HG03460 (cell line): ENCODE results near the gene ENDOV.
"Not testable (repeated sequence)": the region's sequence is repeated elsewhere in the genome, so short reads cannot be mapped to it uniquely, and the experiment has no call there.

Source experiments
- ATAC-seq: cut with Tn5 transposase; IDR thresholded peaks from one replicate; pipeline ENCODE4 v1.9.1; 2021; ENCODE audit not compliant: unreplicated experiment

The ENDOV gene

DNA sequence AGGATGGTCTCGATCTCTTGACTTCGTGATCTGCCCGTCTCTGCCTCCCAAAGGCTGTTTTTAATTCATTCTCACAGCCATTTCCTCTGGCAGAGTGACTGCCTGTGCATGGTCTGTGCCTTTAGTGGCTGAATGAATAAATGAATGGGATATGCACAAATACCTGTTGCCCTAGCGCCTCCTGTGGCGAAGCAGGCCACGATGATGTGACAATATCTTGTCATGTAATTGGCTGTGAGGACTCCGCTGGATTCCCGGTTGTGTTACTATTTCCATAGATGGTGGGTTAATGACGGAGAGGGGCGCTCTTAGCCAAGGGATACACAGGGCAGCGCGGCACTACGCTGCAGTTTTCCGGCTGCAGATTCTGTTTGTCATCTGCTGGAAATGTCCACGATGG, 26.8 kb upstream of the ENDOV start:
- ATAC-seq: no peak

DNA sequence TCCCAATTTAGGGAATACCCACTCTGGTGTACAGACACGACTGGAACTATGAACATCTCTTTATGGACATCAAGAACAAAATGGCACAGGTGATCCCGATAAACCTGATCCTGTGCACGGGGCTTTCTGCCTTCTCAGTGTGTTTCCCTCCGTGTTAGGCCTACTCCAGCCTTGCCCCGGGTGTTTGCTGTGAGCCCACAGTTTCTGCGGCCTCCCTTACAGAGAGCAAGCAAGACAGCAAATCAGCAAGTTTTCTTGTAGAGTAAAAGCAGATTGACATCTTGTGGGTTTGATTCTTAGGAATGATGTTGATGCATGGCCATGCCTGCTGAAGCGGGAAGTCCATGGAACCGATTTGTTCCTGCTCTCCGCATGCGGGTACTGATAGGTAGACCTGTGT, 26.4 kb upstream of the ENDOV start:
- ATAC-seq: no peak

DNA sequence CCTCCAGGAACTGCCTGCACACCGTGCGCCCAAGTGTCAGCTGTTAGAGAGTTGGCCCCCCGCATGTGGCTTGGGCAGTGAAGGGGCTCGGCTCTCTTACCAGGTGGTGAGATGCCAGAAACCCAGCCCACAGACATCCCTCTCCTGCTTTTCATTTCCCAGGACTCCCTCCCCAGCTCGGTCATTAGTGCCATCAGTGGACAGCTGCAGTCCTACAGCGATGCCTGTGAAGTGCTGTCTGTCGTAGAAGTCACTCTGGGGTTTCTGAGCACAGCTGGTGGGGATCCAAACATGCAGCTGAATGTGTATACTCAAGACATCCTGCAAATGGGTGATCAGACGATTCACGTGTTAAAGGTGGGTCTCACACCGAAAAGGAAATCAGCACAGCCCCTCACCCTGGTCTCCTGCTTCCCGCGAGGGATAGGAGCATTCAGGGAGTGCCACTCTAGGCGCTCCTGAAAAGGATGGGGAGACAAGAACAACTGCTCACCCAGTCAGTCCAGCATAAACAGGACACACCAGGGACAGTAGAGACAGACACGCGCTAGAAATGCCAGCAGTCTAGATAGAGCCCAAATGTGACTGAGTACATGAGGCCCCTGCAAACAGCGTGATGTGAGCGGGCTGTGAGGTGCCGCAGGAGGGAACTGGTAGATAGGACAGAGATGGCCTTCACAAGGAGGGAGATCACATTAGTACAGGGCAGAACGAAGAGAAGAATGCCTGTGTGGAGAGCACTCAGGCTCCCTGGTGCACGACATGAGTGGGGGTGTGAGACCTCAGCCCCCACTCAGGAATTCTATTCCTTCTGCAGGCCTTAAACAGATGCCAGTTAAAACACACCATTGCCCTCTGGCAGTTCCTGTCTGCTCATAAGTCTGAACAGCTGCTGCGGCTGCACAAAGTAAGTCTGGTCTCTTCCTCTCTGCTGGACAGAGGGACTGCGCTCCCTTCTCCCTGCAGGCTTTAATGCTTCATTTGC, 25.7 kb upstream of the ENDOV start:
- no peak for ATAC-seq

DNA sequence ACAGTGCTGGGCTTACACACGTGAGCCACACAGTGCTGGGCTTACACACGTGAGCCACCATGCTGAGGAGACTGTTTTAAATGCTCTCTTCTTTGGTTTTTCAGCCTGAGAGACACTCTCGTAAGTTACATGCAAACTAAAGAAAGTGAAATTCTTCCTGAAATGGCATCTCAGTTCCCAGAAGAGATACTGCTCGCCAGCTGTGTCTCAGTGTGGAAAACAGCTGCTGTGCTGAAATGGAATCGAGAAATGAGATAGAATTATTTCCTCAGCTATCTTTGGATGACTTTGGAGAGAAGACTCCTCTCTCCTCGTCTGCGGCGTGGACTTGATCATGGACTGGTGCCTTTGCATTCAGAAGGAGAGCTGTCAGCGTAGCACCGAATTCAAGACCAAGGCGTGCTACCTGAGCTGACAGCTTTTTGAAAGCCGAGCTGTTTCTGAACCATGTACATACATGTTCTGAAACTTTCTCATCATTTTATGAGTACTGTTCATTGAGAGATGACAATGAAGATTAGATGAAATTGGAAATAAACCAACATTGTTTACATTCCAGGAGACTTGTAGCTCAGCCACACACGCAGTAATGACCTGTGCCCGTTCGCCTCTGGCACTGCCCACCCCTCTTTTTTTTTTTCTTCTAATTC, 21.6 kb upstream of the ENDOV start:
- no peak for ATAC-seq

DNA sequence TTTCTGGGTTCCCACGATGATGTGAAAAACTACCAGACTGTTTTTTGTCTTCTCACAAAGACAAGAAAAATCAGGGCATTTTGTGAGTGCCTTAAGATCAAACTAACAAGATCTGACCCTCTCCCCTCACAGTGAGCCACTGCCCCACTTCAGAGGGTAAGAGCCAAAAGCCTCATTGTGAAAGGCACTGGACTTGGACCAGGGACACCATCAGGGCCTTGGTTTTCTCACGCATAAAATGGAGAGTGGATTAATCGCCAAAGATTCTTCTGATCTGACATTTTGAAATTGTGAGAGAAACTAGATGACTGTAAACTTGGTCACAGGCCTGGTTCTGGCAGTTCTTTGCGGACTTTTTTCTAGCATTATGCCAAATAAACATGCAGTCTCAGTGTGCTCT, 21.0 kb upstream of the ENDOV start:
- ATAC-seq: no peak

DNA sequence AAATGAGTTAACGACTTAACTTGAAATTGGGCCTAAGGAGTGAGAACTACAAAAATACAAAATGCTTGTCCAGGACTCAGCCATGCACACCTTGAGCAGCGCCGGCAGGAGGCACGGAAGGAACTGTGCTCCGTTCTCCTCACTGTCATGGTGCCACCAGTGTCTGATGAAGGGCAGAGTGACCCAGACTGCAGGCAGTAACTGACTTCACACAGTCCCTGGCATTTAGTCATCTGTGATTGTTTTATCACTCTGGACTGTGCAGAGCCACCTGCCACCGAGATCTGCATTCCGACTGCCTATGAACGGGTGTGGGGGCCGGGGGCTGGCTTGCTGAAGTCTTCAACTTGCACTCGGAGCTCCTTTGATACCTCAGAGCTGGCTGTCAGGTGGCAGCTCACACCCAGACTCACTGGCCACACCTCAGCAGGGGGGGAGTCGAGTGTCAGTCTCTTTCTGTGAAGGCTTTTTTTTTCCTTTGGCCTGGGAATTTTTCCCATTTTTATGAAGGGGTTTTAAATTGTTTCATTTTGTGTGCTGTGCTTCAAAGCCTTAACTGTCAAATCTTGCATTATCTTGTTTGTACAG, 20.2 kb upstream of the ENDOV start:
- no peak for ATAC-seq

DNA sequence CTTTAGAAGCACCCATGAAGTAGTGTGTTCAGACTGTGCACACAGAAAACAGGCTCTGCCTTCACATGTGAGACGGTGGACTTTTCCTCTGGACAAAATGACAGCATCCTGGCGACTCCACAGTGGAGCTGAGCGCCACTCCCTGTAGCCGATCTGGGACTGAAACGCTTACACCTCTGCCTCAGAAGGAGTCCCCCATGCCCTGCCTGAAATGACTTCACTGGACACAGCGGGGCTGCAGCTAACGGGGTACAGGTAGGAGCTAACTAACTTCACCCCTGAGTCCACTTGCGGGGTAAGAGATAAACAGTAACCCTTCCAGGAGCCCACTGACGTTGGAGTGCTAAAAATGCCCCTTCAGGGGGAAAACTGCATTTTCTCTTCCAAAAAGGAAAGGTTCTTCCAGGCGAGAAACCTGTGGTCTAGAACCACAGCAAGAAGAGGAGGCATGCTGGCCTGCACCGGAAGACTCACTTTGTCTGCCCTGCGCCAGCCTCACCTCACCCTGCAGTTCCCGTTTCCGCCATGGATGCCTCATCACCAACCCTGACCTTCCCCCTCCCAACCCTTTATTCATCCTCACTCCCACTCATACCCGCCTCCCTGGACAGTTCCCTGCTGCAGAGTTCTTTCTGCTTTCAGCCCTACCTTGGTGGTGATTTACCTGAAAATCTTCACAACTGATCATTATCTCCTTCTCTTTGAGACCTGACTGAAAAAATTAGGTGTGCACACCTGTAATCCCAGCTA, 19.4 kb upstream of the ENDOV start:
- no peak for ATAC-seq

DNA sequence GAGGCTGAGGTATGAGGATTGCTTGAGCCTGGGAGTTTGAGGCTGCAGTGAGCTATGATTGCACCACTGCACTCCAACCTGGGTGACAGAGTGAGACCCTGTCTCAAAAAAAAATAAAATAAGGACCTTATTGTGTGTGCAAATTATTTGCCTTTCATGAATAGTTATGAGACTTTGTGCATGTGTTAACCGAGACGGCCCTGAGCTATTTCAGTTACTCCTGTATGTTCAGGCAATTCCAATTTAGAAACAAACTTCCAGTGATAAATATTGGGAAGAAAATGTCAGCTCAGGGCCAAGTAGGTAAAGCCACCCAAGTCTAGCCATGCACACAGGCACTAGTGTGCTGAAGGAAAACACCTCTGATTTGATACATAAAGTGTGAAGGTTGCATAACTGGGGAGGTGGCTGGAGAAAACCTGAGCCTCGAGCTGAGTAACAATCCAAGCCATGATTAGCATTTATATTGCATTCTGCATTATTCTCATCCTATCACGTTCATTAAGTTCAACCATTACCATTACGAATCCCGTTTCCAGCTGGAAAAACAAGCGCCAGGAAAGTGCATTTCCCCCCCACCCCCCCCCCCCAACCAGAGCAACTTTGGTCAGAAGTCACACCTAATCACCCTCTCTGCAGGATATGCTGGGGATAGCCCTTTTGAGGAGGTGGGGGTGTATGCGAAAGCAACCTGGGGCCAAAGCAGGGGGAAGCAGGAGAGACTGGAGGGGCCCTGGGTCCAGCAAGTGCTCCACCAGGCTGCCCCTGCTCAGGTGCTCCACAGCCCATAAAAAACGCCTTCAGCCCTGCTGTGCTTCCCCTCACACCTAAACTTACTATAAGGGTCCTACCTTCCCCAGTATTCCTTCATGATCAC, 18.6 kb upstream of the ENDOV start:
- no peak for ATAC-seq

DNA sequence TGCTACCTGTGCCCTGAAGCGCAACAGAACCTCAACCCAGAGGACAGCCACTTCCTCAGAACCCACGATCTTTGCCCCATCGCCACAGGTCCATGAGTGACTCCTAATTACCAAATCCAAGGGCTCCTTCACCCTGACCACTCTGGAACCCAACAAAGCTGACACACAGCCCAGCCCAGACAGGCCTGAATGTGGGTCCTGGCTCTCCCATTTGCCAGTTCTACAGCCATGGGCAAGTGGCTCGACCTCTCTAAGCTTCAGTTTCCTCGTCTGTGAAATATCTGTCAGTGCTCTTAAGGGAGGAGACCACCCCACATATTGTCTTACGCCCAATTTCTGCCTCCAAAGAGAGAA, 18.0 kb upstream of the ENDOV start:
- no peak for ATAC-seq

DNA sequence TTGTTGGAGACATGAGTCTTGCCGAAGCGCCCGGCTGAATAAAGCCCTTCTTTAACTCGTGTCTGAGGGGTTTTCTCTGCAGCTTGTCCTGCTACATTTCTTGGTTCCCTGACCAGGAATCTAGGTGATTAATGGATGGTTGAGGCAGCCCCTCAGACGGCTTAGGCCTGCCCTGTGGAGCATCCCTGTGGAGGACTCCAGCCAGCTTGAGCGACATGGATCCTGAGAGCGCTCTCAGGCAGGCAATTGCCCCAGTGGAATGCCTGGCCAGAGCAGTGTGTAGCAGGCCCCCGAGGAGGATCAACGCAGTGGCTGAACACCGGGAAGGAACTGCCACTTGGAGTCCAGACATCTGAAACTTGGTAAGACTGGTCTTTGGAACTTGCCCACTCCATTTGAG, 17.3 kb upstream of the ENDOV start:
- ATAC-seq: no peak

DNA sequence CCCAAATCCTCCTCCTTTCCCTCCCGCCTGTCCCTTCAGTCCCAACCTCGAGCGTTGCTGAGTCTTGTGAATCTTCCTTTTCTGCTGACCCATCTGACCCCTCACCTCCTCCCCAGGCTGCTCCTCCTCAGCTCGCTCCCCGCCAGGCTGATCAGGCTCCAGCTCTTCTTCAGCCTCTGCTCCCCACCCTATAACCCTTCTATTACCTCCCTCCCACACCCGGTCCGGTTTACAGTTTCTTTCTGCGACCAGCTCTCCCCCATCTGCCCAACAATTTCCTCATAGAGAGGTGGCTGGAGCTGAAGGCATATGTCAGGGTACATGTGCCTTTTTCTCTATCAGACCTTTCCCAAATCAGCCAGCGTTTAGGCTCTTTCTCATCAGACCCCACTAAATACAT, 13.9 kb upstream of the ENDOV start:
- not testable (repeated sequence) for ATAC-seq

DNA sequence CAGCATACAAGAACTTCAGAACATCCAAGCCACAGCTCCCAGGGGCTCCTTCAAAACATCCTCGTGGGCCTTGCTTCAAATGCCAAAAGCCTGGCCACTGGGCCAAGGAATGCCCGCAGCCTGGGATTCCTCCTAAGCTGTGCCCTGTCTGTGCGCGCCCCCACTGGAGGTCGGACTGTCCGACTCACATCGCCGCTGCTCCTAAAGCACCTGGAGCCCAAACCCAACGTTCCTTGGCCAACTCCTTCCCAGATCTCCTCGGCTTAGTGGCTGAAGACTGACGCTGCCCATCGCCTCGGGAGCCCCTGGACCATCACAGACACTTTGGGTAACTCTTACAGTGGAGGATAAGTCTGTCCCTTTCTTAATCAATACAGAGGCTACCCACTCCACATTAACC, 12.9 kb upstream of the ENDOV start:
- ATAC-seq: not testable (repeated sequence)

DNA sequence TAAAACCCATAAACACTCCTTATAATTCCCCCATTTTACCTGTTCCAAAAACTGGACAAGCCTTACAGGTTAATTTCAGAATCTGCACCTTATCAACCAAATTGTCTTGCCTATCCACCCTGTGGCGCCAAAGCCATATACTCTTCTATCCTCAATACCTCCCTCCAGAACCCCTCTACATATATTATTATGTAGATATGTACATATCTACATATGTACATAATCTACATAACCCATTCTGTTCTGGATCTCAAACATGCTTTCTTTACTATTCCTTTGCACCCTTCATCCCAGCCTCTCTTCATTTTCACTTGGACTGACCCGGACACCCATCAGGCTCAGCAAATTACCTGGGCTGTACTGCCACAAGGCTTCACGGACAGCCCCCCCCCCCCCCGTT, 12.0 kb upstream of the ENDOV start:
- no peak for ATAC-seq

DNA sequence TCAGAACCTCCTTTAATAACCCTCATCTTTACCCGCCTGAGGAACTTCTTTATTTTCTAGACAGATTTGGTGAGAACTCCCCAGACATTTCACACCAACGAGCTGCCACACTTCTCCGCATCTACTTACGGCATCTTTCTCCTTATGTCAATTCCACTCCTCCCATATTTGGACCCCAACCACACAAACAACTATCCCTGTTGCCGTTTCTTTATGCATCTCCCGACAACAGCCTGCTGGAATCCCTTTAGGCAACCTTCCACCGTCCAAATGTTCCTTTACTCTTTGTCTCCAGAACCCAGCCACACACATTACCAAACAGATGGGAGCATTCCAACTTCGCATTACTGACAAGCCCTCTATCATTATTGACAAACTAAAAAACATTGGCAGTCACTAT, 8.8 kb upstream of the ENDOV start:
- no peak for ATAC-seq

DNA sequence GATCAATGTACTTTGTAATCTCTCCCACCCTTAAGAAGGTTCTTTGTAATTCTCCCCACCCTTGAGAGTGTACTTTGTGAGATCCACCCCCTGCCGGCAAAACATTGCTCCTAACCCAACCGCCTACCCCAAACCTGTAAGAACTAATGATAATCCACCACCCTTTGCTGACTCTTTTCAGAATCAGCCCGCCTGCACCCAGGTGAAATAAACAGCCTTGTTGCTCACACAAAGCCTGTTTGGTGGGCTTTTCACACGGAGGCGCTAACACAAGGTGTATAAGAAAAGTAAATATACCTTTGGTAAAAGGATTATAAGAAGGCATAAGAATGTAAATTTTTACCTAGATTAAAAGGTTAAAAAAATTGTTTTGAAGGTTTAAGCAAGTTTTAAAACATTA, 7.0 kb upstream of the ENDOV start:
- not testable (repeated sequence) for ATAC-seq

DNA sequence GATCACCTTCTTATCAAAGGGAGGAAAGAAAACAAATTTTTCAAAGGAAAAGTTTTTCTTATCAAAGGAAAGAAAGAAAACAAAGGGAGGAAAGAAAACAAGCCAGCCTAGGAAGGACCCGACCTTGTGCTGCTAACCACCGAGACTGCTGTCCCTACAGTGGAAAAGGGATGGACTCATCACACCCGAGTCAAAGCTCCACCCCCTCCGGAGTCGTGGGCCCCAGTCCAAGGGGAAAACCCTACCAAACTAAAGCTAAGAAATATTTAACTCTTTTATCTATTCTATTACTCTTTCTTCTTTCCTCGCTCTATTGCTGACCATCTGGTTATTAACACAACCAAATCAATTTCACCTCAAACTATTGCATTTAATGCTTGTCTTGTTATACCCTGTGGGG, 6.1 kb upstream of the ENDOV start:
- no peak for ATAC-seq

DNA sequence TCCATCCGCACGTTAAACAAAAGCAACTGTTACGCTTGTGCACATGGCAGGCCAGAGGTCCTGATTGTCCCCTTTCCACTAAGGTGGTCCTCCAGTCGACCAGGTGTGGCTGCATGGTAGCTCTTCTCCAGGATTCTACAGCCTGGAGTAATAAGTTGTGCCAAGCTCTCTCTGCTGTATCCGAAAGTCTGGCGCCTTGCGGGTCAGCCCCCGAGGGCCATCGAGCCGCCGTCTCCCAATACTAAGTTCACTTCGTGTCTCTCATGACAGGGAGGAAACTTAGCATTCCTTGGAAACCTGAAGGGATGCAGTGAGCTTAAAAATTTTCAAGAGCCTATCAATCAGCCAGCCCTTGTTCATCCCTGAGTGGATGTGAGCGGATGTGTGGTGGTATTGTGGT, 5.3 kb upstream of the ENDOV start:
- no peak for ATAC-seq

DNA sequence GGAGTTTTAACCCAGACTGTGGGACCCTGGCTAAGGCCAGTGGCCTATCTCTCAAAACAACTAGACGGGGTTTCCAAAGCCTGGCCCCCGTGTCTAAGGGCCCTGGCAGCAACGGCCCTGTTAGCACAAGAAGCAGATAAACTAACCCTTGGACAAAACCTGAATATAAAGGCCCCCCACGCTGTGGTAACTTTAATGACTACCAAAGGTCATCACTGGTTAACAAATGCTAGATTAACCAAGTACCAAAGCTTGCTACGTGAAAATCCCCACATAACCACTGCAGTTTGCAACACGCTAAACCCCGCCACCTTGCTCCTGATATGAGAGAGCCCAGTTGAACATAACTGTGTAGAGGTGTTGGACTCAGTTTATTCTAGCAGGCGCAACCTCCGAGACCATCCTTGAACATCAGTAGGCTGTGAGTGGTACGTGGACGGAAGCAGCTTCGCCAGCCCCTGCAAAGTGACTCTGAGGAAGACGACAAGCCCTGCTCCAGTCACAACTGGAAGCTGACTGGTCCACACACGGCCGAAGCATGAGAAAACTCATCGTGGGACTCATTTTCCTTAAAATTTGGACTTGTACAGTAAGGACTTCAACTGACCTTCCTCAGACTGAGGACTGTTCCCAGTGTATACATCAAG, 4.4 kb upstream of the ENDOV start:
- ATAC-seq: not testable (repeated sequence)

DNA sequence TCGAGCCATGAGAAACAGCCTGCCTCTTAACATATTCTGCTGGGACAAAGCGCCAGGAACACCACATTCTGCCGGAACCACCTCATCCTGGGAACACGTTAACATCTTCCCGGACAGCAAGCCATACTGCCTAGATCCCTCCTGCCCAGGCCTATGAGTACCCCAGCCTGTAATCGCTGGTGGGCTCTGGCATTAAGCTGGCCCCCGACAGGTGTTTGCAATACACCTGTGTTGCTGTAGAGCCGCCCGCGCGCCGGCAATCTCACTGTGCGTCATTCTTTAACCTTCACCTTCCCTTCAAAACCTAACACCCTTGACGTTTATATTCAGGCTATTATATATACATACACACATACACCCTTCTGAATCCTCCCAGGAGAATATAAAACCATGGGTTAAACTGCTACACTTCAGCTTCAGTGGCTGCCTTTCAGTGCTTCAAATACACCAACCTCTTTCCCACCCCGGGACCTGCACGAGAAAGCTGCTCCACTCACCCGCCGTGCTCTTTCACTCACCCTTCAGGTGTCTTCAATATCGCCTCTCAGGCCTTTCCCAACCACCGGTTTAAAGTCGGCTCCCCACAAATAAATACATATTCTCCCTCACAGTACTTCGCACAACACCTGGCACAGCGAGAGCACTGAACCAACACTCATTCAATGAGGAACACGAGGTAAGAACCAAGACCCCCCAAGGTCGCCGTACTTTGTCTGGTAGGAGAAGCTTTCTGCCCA, 1.0 kb upstream of the ENDOV start:
- no peak for ATAC-seq

DNA sequence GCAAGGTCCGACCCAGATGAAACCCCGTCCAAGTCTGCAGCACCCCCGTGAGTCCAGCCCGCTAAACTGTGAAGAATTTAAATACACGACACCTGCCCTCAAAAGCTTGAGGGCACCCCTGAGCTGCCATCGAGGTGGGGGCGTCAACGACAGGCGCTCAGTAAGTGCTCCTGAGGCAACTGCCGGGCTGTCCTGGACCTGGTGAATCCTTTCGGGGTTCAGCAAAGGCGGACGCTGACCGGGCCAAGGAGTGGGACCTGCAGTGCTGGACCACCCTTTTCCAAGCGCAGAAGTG, 512 bp upstream of the ENDOV start:
- no peak for ATAC-seq
